ENCODE measurements around the gene CHCHD6.

The CHCHD6 gene

GRCh38 chr3:126987596-126987995 is 283.6 kb downstream of the CHCHD6 start:
- no peaks in the 10 kb centered on the region for H3K27me3 Mint-ChIP-seq
- no peak for DNase-seq
- peak overlapping the region; percentile 22 for H3K27ac Mint-ChIP-seq
- no peak overlapping the region for H3K4me3 Mint-ChIP-seq
- peaks cover 22% of the 10 kb centered on the region for H3K36me3 Mint-ChIP-seq (ENCODE audit: low read depth)
- peaks cover 2% of the 10 kb centered on the region for H3K4me1 Mint-ChIP-seq (ENCODE audit: low read depth)
- H3K9me3 Mint-ChIP-seq = no peaks in the 10 kb centered on the region

GRCh38 chr3:126988451-126989021 is 284.5 kb downstream of the CHCHD6 start:
- Mint-ChIP-seq H3K4me1 (ENCODE audit: low read depth) (peaks cover 2% of the 10 kb centered on the region), H3K27ac (no peak overlapping the region), H3K27me3 (no peaks in the 10 kb centered on the region), H3K36me3 (ENCODE audit: low read depth) (peaks cover 22% of the 10 kb centered on the region), H3K4me3 (no peak overlapping the region), H3K9me3 (no peaks in the 10 kb centered on the region)
- DNase-seq = no peak

- DNase-seq = no peak
- no peaks in the 10 kb centered on the region for H3K4me1 Mint-ChIP-seq (ENCODE audit: low read depth)
- no peak overlapping the region for H3K4me3 Mint-ChIP-seq
- H3K9me3 Mint-ChIP-seq = no peaks in the 10 kb centered on the region
- H3K27me3 Mint-ChIP-seq = no peaks in the 10 kb centered on the region
- H3K36me3 Mint-ChIP-seq (ENCODE audit: low read depth) = peaks cover 28% of the 10 kb centered on the region
- H3K27ac Mint-ChIP-seq = no peak overlapping the region
Measured at GRCh38 chr3:126989316-126990023, 285.4 kb downstream of the CHCHD6 start.

GRCh38 chr3:126990024-126990700 is 286.1 kb downstream of the CHCHD6 start:
- no peaks in the 10 kb centered on the region for H3K9me3 Mint-ChIP-seq
- H3K27me3 Mint-ChIP-seq = no peaks in the 10 kb centered on the region
- no peak for DNase-seq
- H3K4me3 Mint-ChIP-seq = no peak overlapping the region
- H3K27ac Mint-ChIP-seq = no peak overlapping the region
- H3K4me1 Mint-ChIP-seq (ENCODE audit: low read depth) = no peaks in the 10 kb centered on the region
- H3K36me3 Mint-ChIP-seq (ENCODE audit: low read depth) = peaks cover 28% of the 10 kb centered on the region

GRCh38 chr3:126990890-126991289 is 286.9 kb downstream of the CHCHD6 start:
- Mint-ChIP-seq H3K36me3 (ENCODE audit: low read depth) (peaks cover 28% of the 10 kb centered on the region), H3K4me1 (ENCODE audit: low read depth) (no peaks in the 10 kb centered on the region), H3K27me3 (no peaks in the 10 kb centered on the region), H3K4me3 (no peak overlapping the region), H3K9me3 (no peaks in the 10 kb centered on the region), H3K27ac (no peak overlapping the region)
- no peak for DNase-seq

- no peaks in the 10 kb centered on the region for H3K9me3 Mint-ChIP-seq
- peaks cover 28% of the 10 kb centered on the region for H3K36me3 Mint-ChIP-seq (ENCODE audit: low read depth)
- no peak for DNase-seq
- H3K27me3 Mint-ChIP-seq = no peaks in the 10 kb centered on the region
- H3K4me3 Mint-ChIP-seq = no peak overlapping the region
- H3K27ac Mint-ChIP-seq = no peak overlapping the region
- no peaks in the 10 kb centered on the region for H3K4me1 Mint-ChIP-seq (ENCODE audit: low read depth)
Measured at GRCh38 chr3:126991366-126992200, 287.5 kb downstream of the CHCHD6 start.

GRCh38 chr3:126992216-126992615 is 288.2 kb downstream of the CHCHD6 start:
- no peak overlapping the region for H3K4me3 Mint-ChIP-seq
- peaks cover 28% of the 10 kb centered on the region for H3K36me3 Mint-ChIP-seq (ENCODE audit: low read depth)
- no peaks in the 10 kb centered on the region for H3K9me3 Mint-ChIP-seq

GRCh38 chr3:126992776-126993175 is 288.7 kb downstream of the CHCHD6 start:
- Mint-ChIP-seq H3K36me3 (ENCODE audit: low read depth) (peaks cover 28% of the 10 kb centered on the region), H3K27me3 (no peaks in the 10 kb centered on the region), H3K4me3 (no peak overlapping the region), H3K9me3 (no peaks in the 10 kb centered on the region), H3K4me1 (ENCODE audit: low read depth) (no peaks in the 10 kb centered on the region), H3K27ac (no peak overlapping the region)
- DNase-seq = no peak

More at GRCh38 chr3:126992216-126992615, 288.2 kb downstream of the CHCHD6 start:
- no peak overlapping the region for H3K27ac Mint-ChIP-seq
- no peaks in the 10 kb centered on the region for H3K27me3 Mint-ChIP-seq
- H3K4me1 Mint-ChIP-seq (ENCODE audit: low read depth) = no peaks in the 10 kb centered on the region
- no peak for DNase-seq

- Mint-ChIP-seq H3K4me3 (no peak overlapping the region), H3K9me3 (no peaks in the 10 kb centered on the region), H3K27me3 (no peaks in the 10 kb centered on the region), H3K4me1 (ENCODE audit: low read depth) (no peaks in the 10 kb centered on the region), H3K36me3 (ENCODE audit: low read depth) (peaks cover 30% of the 10 kb centered on the region), H3K27ac (no peak overlapping the region)
- DNase-seq = no peak
Measured at GRCh38 chr3:126993436-126993835, 289.4 kb downstream of the CHCHD6 start.

GRCh38 chr3:126994661-126995245 is 290.7 kb downstream of the CHCHD6 start:
- Mint-ChIP-seq H3K27ac (no peak overlapping the region), H3K27me3 (no peaks in the 10 kb centered on the region), H3K36me3 (ENCODE audit: low read depth) (peaks cover 19% of the 10 kb centered on the region), H3K9me3 (no peaks in the 10 kb centered on the region), H3K4me3 (no peak overlapping the region), H3K4me1 (ENCODE audit: low read depth) (no peaks in the 10 kb centered on the region)
- DNase-seq = no peak

GRCh38 chr3:126995254-126995780 is 291.3 kb downstream of the CHCHD6 start:
- no peaks in the 10 kb centered on the region for H3K9me3 Mint-ChIP-seq
- H3K27me3 Mint-ChIP-seq = no peaks in the 10 kb centered on the region
- peaks cover 16% of the 10 kb centered on the region for H3K36me3 Mint-ChIP-seq (ENCODE audit: low read depth)
- no peak overlapping the region for H3K27ac Mint-ChIP-seq
- no peaks in the 10 kb centered on the region for H3K4me1 Mint-ChIP-seq (ENCODE audit: low read depth)
- DNase-seq = no peak
- H3K4me3 Mint-ChIP-seq = no peak overlapping the region

- no peaks in the 10 kb centered on the region for H3K4me1 Mint-ChIP-seq (ENCODE audit: low read depth)
- H3K27ac Mint-ChIP-seq = no peak overlapping the region
- peaks cover 11% of the 10 kb centered on the region for H3K36me3 Mint-ChIP-seq (ENCODE audit: low read depth)
- H3K9me3 Mint-ChIP-seq = no peaks in the 10 kb centered on the region
- no peaks in the 10 kb centered on the region for H3K27me3 Mint-ChIP-seq
- DNase-seq = no peak
- no peak overlapping the region for H3K4me3 Mint-ChIP-seq
Measured at GRCh38 chr3:126995926-126996512, 292.0 kb downstream of the CHCHD6 start.

- peaks cover 9% of the 10 kb centered on the region for H3K36me3 Mint-ChIP-seq (ENCODE audit: low read depth)
- H3K27ac Mint-ChIP-seq = no peak overlapping the region
- H3K27me3 Mint-ChIP-seq = no peaks in the 10 kb centered on the region
- H3K9me3 Mint-ChIP-seq = no peaks in the 10 kb centered on the region
- DNase-seq = no peak
- no peak overlapping the region for H3K4me3 Mint-ChIP-seq
- H3K4me1 Mint-ChIP-seq (ENCODE audit: low read depth) = no peaks in the 10 kb centered on the region
Measured at GRCh38 chr3:126996905-126997304, 292.9 kb downstream of the CHCHD6 start.

Measured in activated T-cell treated with anti-CD3 and anti-CD28 coated beads, Interleukin-2, amount 50 U/mL, for 24 hours (primary cell).